A673 (cell line): Measurements from ENCODE around the gene CLTCL1. TPM values are rescaled to one million over a fixed set of nuclear protein-coding genes. Genes with fewer than 3 reads are reported as not detected.

Experiments used
- BruUV-seq: library from RNA; stranded (reverse); fragments of 400-500 nt; replicated peaks from 2 replicates; lab custom pipeline; 2021; lab: Mats Ljungman, UMichigan
- CTCF ChIA-PET: fragments of 300-600 bp; sonication (Branson Sonifier 250); formaldehyde crosslinking; loops from one replicate; lab custom pipeline; 2022; ENCODE audit warnings: antibody characterized with exemption; lab: Charles Lee
- POLR2A ChIA-PET: fragments of 300-600 bp; sonication (Branson Sonifier 250); formaldehyde crosslinking; loops from one replicate; lab custom pipeline; 2022; ENCODE audit warnings: antibody characterized with exemption; ENCODE audit not compliant: low non-redundant PET; lab: Charles Lee
- DNase-seq: peaks from one replicate; pipeline ENCODE4 v3.0.0-alpha.2; 2015; ENCODE audit warnings: low spot score
- H3K27ac ChIP-seq: fragments of 200-600 bp; sonication (generic); 2 replicates; pipeline ENCODE4 v1.5.1; 2016; ENCODE audit warnings: mixed run types, low read depth, mild to moderate bottlenecking, mixed read lengths, antibody characterized with exemption, low read length; ENCODE audit not compliant: poor library complexity, severe bottlenecking
- H3K27me3 ChIP-seq: fragments of 200-600 bp; sonication (generic); replicated peaks from 2 replicates; pipeline ENCODE4 v1.6.1; 2017; ENCODE audit warnings: mixed run types, low read depth, mild to moderate bottlenecking, mixed read lengths, antibody characterized with exemption, low read length; ENCODE audit not compliant: insufficient read depth, poor library complexity
- H3K36me3 ChIP-seq: fragments of 200-600 bp; sonication (generic); 2 replicates; pipeline ENCODE4 v1.6.1; 2016; ENCODE audit warnings: mixed run types, mild to moderate bottlenecking, mixed read lengths, antibody characterized with exemption, low read length; ENCODE audit not compliant: insufficient read depth, poor library complexity, severe bottlenecking
- H3K4me1 ChIP-seq: fragments of 200-600 bp; sonication (generic); 2 replicates; pipeline ENCODE4 v1.6.1; 2017; ENCODE audit warnings: mixed run types, mild to moderate bottlenecking, mixed read lengths, antibody characterized with exemption, low read length; ENCODE audit not compliant: insufficient read depth, poor library complexity, severe bottlenecking
- H3K4me3 ChIP-seq: fragments of 200-600 bp; sonication (generic); 2 replicates; pipeline ENCODE4 v1.5.1; 2016; ENCODE audit warnings: low read depth, mixed run types, mild to moderate bottlenecking, mixed read lengths, low read length; ENCODE audit not compliant: poor library complexity, severe bottlenecking
- H3K9me3 ChIP-seq: fragments of 200-600 bp; sonication (generic); 2 replicates; pipeline ENCODE4 v1.6.1; 2016; ENCODE audit warnings: mixed run types, low read depth, mild to moderate bottlenecking, mixed read lengths, antibody characterized with exemption, low read length; ENCODE audit not compliant: poor library complexity, severe bottlenecking
- EZH2 ChIP-seq: fragments of 200-600 bp; sonication (generic); IDR thresholded peaks from 2 replicates; pipeline ENCODE4 v1.6.1; 2017; ENCODE audit warnings: borderline replicate concordance, low read depth, mild to moderate bottlenecking, mixed read lengths, antibody characterized with exemption, low read length; ENCODE audit not compliant: poor library complexity, severe bottlenecking
- intact Hi-C: fragments of 100-400 bp; cut with micrococcal nuclease; formaldehyde crosslinking; loops from one replicate; pipeline ENCODE4 v1.10.0; 2022; ENCODE audit not compliant: unreplicated experiment
- total RNA-seq: library from RNA; stranded (reverse); gene quantifications from 2 replicates; pipeline ENCODE4 v1.2.3, GENCODE V29; 2021
- TF ChIP-seq, protein P1 (sequence below): fragments of 300-800, 200-600 bp; sonication (generic); conservative IDR thresholded peaks from 2 replicates; pipeline ENCODE4 v1.5.1; 2017; ENCODE audit warnings: low read depth, mild to moderate bottlenecking, antibody characterized with exemption, low read length, moderate library complexity, mixed read lengths

Gene CLTCL1
- total RNA-seq, 1 experiment from 2014 or later = 7.5 TPM

DNA sequence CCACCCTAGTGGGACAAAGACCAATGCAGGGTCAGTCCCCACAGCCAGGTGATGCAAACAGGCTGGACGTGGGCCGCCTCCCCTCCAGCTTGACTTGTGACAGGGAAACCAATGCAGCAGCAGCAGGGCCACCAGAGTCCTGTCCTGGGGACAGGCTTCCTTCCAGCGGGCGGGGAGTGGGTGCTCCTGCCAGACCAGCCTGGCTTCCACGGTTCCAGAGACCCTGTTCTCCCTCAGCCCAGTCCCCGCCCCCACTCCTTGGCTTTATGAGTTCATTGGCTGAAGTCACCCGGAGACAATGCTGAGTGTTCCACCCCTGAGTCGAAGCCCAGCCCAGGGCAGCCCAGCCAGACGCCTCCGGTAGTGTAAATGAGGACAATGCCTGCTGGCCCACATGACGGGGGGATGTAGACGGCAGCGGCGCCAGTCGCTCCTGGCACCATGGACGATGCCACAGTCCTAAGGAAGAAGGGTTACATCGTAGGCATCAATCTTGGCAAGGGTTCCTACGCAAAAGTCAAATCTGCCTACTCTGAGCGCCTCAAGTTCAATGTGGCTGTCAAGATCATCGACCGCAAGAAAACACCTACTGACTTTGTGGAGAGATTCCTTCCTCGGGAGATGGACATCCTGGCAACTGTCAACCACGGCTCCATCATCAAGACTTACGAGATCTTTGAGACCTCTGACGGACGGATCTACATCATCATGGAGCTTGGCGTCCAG lies 160.4 kb downstream of the CLTCL1 start, which contains the start of gene TSSK2:
Gene TSSK2 (plus strand): TSS at position 350 of the 726 bp plus-strand sequence. CDS start 92 bp downstream, at position 442.
- H3K27ac ChIP-seq = no peak within 1 kb of the TSS

DNA sequence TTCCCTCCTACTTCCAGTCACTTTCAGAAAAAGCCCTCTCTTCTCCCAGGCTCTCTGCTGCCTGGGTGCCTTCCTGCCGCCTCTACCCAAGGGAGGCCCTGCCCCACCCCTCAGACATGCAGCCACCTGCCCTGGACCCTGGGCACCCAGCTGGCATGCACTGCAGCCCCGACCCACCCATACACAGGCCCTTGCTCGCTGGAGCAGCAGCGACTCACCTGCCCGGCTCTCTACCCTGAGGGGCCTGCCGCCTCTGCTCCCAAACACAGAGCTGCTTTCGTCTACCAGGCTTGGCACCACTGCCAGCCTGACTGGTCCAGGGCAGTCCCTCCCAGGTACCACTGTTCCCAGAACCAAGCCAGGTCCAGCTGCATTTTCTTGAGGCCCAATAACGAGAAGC lies 161.6 kb downstream of the CLTCL1 start:
- intact Hi-C loops = no loop called here

More for the DNA sequence above, 160.4 kb downstream of the CLTCL1 start, which contains the start of gene TSSK2:
- Histone ChIP-seq H3K4me1 (no peaks in the 10 kb centered on the region), H3K9me3 (no peaks in the 10 kb centered on the region), H3K4me3 (no peak within 1 kb of the TSS), H3K27me3 (no peaks in the 10 kb centered on the region), H3K36me3 (peaks cover 3% of the 10 kb centered on the region)
- no peak for DNase-seq
- TF ChIP-seq EZH2 = no peak
- TF ChIP-seq, protein P1, sequence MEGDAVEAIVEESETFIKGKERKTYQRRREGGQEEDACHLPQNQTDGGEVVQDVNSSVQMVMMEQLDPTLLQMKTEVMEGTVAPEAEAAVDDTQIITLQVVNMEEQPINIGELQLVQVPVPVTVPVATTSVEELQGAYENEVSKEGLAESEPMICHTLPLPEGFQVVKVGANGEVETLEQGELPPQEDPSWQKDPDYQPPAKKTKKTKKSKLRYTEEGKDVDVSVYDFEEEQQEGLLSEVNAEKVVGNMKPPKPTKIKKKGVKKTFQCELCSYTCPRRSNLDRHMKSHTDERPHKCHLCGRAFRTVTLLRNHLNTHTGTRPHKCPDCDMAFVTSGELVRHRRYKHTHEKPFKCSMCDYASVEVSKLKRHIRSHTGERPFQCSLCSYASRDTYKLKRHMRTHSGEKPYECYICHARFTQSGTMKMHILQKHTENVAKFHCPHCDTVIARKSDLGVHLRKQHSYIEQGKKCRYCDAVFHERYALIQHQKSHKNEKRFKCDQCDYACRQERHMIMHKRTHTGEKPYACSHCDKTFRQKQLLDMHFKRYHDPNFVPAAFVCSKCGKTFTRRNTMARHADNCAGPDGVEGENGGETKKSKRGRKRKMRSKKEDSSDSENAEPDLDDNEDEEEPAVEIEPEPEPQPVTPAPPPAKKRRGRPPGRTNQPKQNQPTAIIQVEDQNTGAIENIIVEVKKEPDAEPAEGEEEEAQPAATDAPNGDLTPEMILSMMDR = no peak
- intact Hi-C loops = no loop called here
- POLR2A ChIA-PET = no interaction called here
- BruUV-seq = no TSS peak
- CTCF ChIA-PET = no interaction called here

More for the DNA sequence above, 161.6 kb downstream of the CLTCL1 start:
- TF ChIP-seq, protein P1 = no peak
- TF ChIP-seq EZH2 = no peak
- H3K27ac ChIP-seq = no peak overlapping the region
- ChIA-PET POLR2A (no interaction called here), CTCF (no interaction called here)
- no peaks in the 10 kb centered on the region for H3K27me3 ChIP-seq
- no peak overlapping the region for H3K4me3 ChIP-seq
- BruUV-seq = no TSS peak
- peaks cover 3% of the 10 kb centered on the region for H3K36me3 ChIP-seq
- H3K9me3 ChIP-seq = no peaks in the 10 kb centered on the region
- no peaks in the 10 kb centered on the region for H3K4me1 ChIP-seq
- no peak for DNase-seq

Other genes with a start within 250 kb of the CLTCL1 start
- 41.1 and 47.3 TPM in 2 replicates for gene DGCR2, start 169.3 kb downstream of the CLTCL1 start, total RNA-seq
- not detected in 2 replicates for gene TSSK2, start 160.4 kb downstream of the CLTCL1 start, total RNA-seq
- 21.1 and 21.4 TPM in 2 replicates for gene ESS2, start 147.1 kb downstream of the CLTCL1 start, total RNA-seq
- not detected in 2 replicates for gene GSC2, start 141.4 kb downstream of the CLTCL1 start, total RNA-seq
- gene SLC25A1, start 113.0 kb downstream of the CLTCL1 start, total RNA-seq = 91.0 and 115 TPM in 2 replicates
- gene HIRA, start 140.0 kb upstream of the CLTCL1 start, total RNA-seq = 50.6 and 52.3 TPM in 2 replicates
- 21.9 and 23.1 TPM in 2 replicates for gene MRPL40, start 140.8 kb upstream of the CLTCL1 start, total RNA-seq
- 28.4 and 34.1 TPM in 2 replicates for gene C22orf39, start 156.0 kb upstream of the CLTCL1 start, total RNA-seq
- 161 and 195 TPM in 2 replicates for gene UFD1, start 187.5 kb upstream of the CLTCL1 start, total RNA-seq
- gene CDC45, start 188.2 kb upstream of the CLTCL1 start, total RNA-seq = 79.1 and 79.2 TPM in 2 replicates
- 0.21 and 0.22 TPM in 2 replicates for gene CLDN5, start 232.7 kb upstream of the CLTCL1 start, total RNA-seq